Lower leg skin (tissue), 3 donors: ENCODE measurements around the gene ZSWIM6.

Experiments used
- CTCF ChIP-seq, 3 donors: fragments of 450-650 bp; IDR thresholded peaks; one replicate each; pipeline ENCODE4 v1.5.1; 2016; ENCODE audit warnings: antibody characterized with exemption in 3 of 3, mild to moderate bottlenecking in 3 of 3, moderate library complexity in 2 of 3
- POLR2A ChIP-seq, 2 donors: fragments of 450-650 bp; IDR thresholded peaks; one replicate each; pipeline ENCODE4 v1.6.1; 2016 to 2017; ENCODE audit warnings: antibody characterized with exemption in 2 of 2, mild to moderate bottlenecking in 1 of 2, moderate library complexity in 1 of 2

GRCh38 chr5:61333321-61333953 lies 1.4 kb downstream of the ZSWIM6 start:
- TF ChIP-seq CTCF (IDR thresholded peaks at IDR 0.05), result no peak
- no peak for TF ChIP-seq POLR2A (IDR thresholded peaks at IDR 0.05)
